K562 (cell line): Measurements from ENCODE around the gene SELPLG. TPM values are rescaled to one million over a fixed set of nuclear protein-coding genes. Genes with fewer than 3 reads are reported as not detected.

Source experiments
- ATAC-seq: fragments of 200-7000 bp; cut with Tn5 transposase; 3 replicates; pipeline ENCODE4 v1.9.1; 2020; ENCODE audit warnings: moderate library complexity
- BruUV-seq: library from RNA; stranded (reverse); fragments of 400-500 nt; replicated peaks from 2 replicates; lab custom pipeline; 2021; lab: Mats Ljungman, UMichigan
- CTCF ChIA-PET: fragments of 300-600 bp; formaldehyde crosslinking; extraction: SDS; loops from one replicate; lab custom pipeline; 2021; ENCODE audit warnings: low intra/inter-chr PET ratio; lab: Yijun Ruan, JAX
- POLR2A ChIA-PET: fragments of 300-600, 350-650 bp; sonication (Branson Sonifier 250); formaldehyde crosslinking; extraction: SDS; loops from one replicate; lab custom pipeline; 2021; ENCODE audit warnings: antibody characterized with exemption, inconsistent platforms; lab: Yijun Ruan, JAX
- DNase-seq, 4 experiments: peaks; one replicate each; pipeline versions ENCODE4 v3.0.0 to v3.0.0-alpha.2; 2011 to 2018; ENCODE audit warnings: low spot score in 3 of 4, mixed read lengths in 3 of 4; ENCODE audit errors: extremely low read depth in 1 of 4
- FAIRE-seq: peaks from 2 replicates; lab custom pipeline; 2011; peaks lifted over from hg19 to GRCh38; lab: Jason Lieb, UNC
- H2AFZ ChIP-seq: 2 replicates; pipeline ENCODE4 v1.6.0; 2011; ENCODE audit warnings: low read depth, low read length, control low read depth, inconsistent platforms
- H3K27ac ChIP-seq: fragments of 200-600 bp; 3 replicates; pipeline ENCODE4 v1.8.0; 2011; ENCODE audit warnings: low read depth, mild to moderate bottlenecking, control low read depth, inconsistent platforms, low read length, moderate library complexity, mixed read lengths; ENCODE audit errors: extremely low read depth
- H3K27me3 ChIP-seq, 2 experiments: fragments of 300-600 bp in 1 of 2; 2 replicates in 1 of 2; 3 replicates in 1 of 2; pipeline versions ENCODE4 v1.6.0 to v1.8.0; 2011; ENCODE audit warnings: inconsistent platforms in 2 of 2, low read length in 2 of 2, mild to moderate bottlenecking in 1 of 2, mixed read lengths in 1 of 2, moderate library complexity in 1 of 2; ENCODE audit not compliant: control insufficient read depth in 2 of 2, insufficient read depth in 2 of 2
- H3K36me3 ChIP-seq: fragments of 300-600 bp; 3 replicates; pipeline ENCODE4 v1.8.0; 2011; ENCODE audit warnings: mild to moderate bottlenecking, low read length, inconsistent platforms; ENCODE audit not compliant: control insufficient read depth, insufficient read depth
- H3K4me1 ChIP-seq, 2 experiments: fragments of 200-600 bp in 1 of 2; replicated peaks in 1 of 2; 2 replicates in 1 of 2; 3 replicates in 1 of 2; pipeline versions ENCODE4 v1.5.1 to v1.8.0; 2011; ENCODE audit warnings: inconsistent platforms in 2 of 2, low read length in 2 of 2, mild to moderate bottlenecking in 1 of 2, mixed read lengths in 1 of 2, moderate library complexity in 1 of 2; ENCODE audit not compliant: control insufficient read depth in 2 of 2, insufficient read depth in 2 of 2
- H3K4me2 ChIP-seq: 2 replicates; pipeline ENCODE4 v1.6.1; 2011; ENCODE audit warnings: low read length, control low read depth, inconsistent platforms, mixed read lengths; ENCODE audit not compliant: insufficient read depth
- H3K4me3 ChIP-seq: fragments of 200-600 bp; sonication (generic), shearing (Covaris generic); 2 replicates; pipeline ENCODE4 v1.5.1; 2016; ENCODE audit warnings: control low read depth, inconsistent platforms
- H3K79me2 ChIP-seq: fragments of 200-600 bp; 3 replicates; pipeline ENCODE4 v1.8.0; 2011; ENCODE audit warnings: low read length, inconsistent platforms; ENCODE audit not compliant: control insufficient read depth, insufficient read depth
- H3K9ac ChIP-seq, 2 experiments: 2 replicates each; pipeline versions ENCODE4 v1.6.0 to v1.6.1; 2011; ENCODE audit warnings: low read depth in 2 of 2, low read length in 2 of 2, control low read depth in 1 of 2, inconsistent platforms in 1 of 2, mild to moderate bottlenecking in 1 of 2, mixed read lengths in 1 of 2; ENCODE audit not compliant: insufficient read depth in 1 of 2
- H3K9me1 ChIP-seq: one replicate; pipeline ENCODE4 v1.6.0; 2011; ENCODE audit warnings: inconsistent platforms, mild to moderate bottlenecking, low read length, moderate library complexity; ENCODE audit not compliant: control insufficient read depth, insufficient read depth
- H3K9me3 ChIP-seq: replicated peaks from 2 replicates; pipeline ENCODE4 v1.5.1; 2011; ENCODE audit warnings: low read depth, low read length, inconsistent platforms; ENCODE audit not compliant: control insufficient read depth, insufficient read depth
- H4K20me1 ChIP-seq: replicated peaks from 2 replicates; pipeline ENCODE4 v1.6.1; 2011; ENCODE audit warnings: low read length, inconsistent platforms, mixed read lengths; ENCODE audit not compliant: control insufficient read depth, insufficient read depth
- CBX1 ChIP-seq: sonication (generic); IDR thresholded peaks from 2 replicates; pipeline ENCODE4 v1.6.1; 2016; ENCODE audit warnings: antibody characterized with exemption, low read depth, mild to moderate bottlenecking
- IRF9 ChIP-seq: fragments of 450-650 bp; IDR thresholded peaks from 2 replicates; pipeline ENCODE4 v1.6.1; 2016; ENCODE audit warnings: missing biosample characterization, missing genetic modification characterization
- KDM1A ChIP-seq, 2 experiments: fragments of 450-650 bp; IDR thresholded peaks; 2 replicates each; pipeline ENCODE4 v1.6.1; 2016; ENCODE audit warnings: mild to moderate bottlenecking in 2 of 2
- PURB ChIP-seq: sonication (generic); formaldehyde crosslinking; IDR thresholded peaks from 2 replicates; pipeline ENCODE4 v1.9.0; 2021; ENCODE audit warnings: low read depth, mild to moderate bottlenecking, missing genetic modification reagents
- ZNF24 ChIP-seq: fragments of 450-650 bp; IDR thresholded peaks from 2 replicates; pipeline ENCODE4 v1.6.1; 2016
- ZNF253 ChIP-seq: fragments of 250-450 bp; sonication (Bioruptor Pico); conservative IDR thresholded peaks from 2 replicates; pipeline ENCODE4 v1.6.1; 2021; ENCODE audit warnings: mild to moderate bottlenecking
- ZNF311 ChIP-seq: fragments of 250-450 bp; sonication (Bioruptor Pico); IDR thresholded peaks from 2 replicates; pipeline ENCODE4 v1.4.0; 2020; ENCODE audit warnings: mild to moderate bottlenecking, moderate library complexity
- ZNF347 ChIP-seq: fragments of 450-650 bp; formaldehyde crosslinking; IDR thresholded peaks from 2 replicates; pipeline ENCODE4 v1.4.0; 2020; ENCODE audit warnings: low read depth, mild to moderate bottlenecking, moderate library complexity
- WGBS: fragments of 100-300 bp; shearing (Covaris generic); methylation state at CpG from one replicate; pipeline ENCODE4 v1.1.6; 2016; ENCODE audit warnings: low coverage, mixed read lengths; ENCODE audit not compliant: insufficient coverage; ENCODE audit errors: missing lambda C conversion rate; 5-methylcytosine and 5-hydroxymethylcytosine counted together
- in situ Hi-C: fragments of 300-500 bp; cut with MboI; formaldehyde crosslinking; loops from 4 replicates; pipeline ENCODE4 v1.15.0; 2018; ENCODE audit warnings: inconsistent platforms, mixed read lengths
- intact Hi-C: fragments of 100-400 bp; cut with micrococcal nuclease; formaldehyde crosslinking; loops from 2 replicates; pipeline ENCODE4 v1.14.2; 2022
- polyA plus RNA-seq, 8 experiments: library from polyadenylated mRNA; depleted of rRNA in 4 of 8; stranded (reverse) in 5 of 8; unstranded in 3 of 8; fragments of >200 nt; fragmentation: Nextera tagmentation in 2 of 8; fragmentation: Illumina TruSeq in 1 of 8; extraction: Ambion mirVana in 2 of 8; extraction: Trizol in 1 of 8; gene quantifications; 2 replicates each; pipeline versions ENCODE4 v1.2.1 to v1.2.3, GENCODE V29; 2011 to 2014; ENCODE audit warnings: inconsistent platforms in 1 of 8, missing spikeins in 1 of 8
- total RNA-seq, 7 experiments: library from RNA; depleted of rRNA in 6 of 7; stranded (reverse); fragments of >200 nt in 6 of 7; fragmentation: Illumina TruSeq in 2 of 7; extraction: Trizol in 2 of 7; gene quantifications; 2 replicates each; pipeline versions ENCODE4 v1.2.1 to v1.2.3, GENCODE V29; 2011 to 2021; ENCODE audit warnings: low replicate concordance in 1 of 7

Gene SELPLG
- total and polyA plus RNA-seq, 9 of the 15 experiments (the other 6 are each of a cell fraction or from before 2014, with no cell fraction given), result 0.22 to 10.2 (median 1.7) TPM

- TF ChIP-seq IRF9 (tag), result 0 out of 2 replicates have a peak, but pooled peaks have one; percentile 7
- TF ChIP-seq KDM1A (IDR thresholded peaks at IDR 0.05), result peak; percentile 61 to 77; a peak in 2 of 4 replicates
- TF ChIP-seq CBX1, result peak; percentile 45; the same call in 1 of the 2 replicates
- no peak for TF ChIP-seq PURB (CRISPR knock-in tag)
- TF ChIP-seq ZNF311, result no peak
- TF ChIP-seq, all 486 proteins: peak for 15
These were observed 33.6 kb downstream of the SELPLG start (continued) for GRCh38 chr12:108599948-108600701.

- Histone ChIP-seq H4K20me1 (peaks cover 6% of the 10 kb centered on the region; the same call in 1 of the 2 replicates), H3K4me2 (no peak overlapping the region), H3K9ac (0 out of 4 replicates have a peak overlapping the region, but pooled peaks of 1 of the 2 experiments have one; percentile 13), H3K4me1 (peaks cover 0 to 11% of the 10 kb centered on the region in 2 experiments; a peak in 3 of 5 replicates), H3K36me3 (no peaks in the 10 kb centered on the region), H3K9me1 (peaks cover 6% of the 10 kb centered on the region), H2AFZ (no peak overlapping the region), H3K9me3 (no peaks in the 10 kb centered on the region), H3K79me2 (no peaks in the 10 kb centered on the region), H3K27me3 (no peaks in the 10 kb centered on the region), H3K4me3 (no peak overlapping the region), H3K27ac (no peak overlapping the region)
- ATAC-seq, result no peak
- intact Hi-C loops, result no loop called here
- POLR2A ChIA-PET, result interaction anchor here (0.5 to 0.9 kb wide), 3 partner anchors 24 to 735 kb away, joined by 4 to 5 read pairs (median 4); no protein-coding TSS in a partner anchor
- FAIRE-seq, result no peak
- in situ Hi-C loops, result no loop called here
- TF ChIP-seq ZNF253 (CRISPR knock-in tag), result no peak
- no peak for TF ChIP-seq ZNF24
- no peak for TF ChIP-seq ZNF347 (CRISPR knock-in tag)
- CTCF ChIA-PET, result no interaction called here
- BruUV-seq, result no TSS peak
- no peak for DNase-seq
- WGBS, result 19% methylated on average over 6 of the region's 6 CpGs
These were observed 34.2 kb downstream of the SELPLG start for GRCh38 chr12:108599541-108599940.
